ENCODE results near the gene PLEKHM1. TPM values are rescaled to one million over a fixed set of nuclear protein-coding genes. Genes with fewer than 3 reads are reported as not detected.
"Not testable (repeated sequence)": the region's sequence is repeated elsewhere in the genome, so short reads cannot be mapped to it uniquely, and the experiment has no call there.

Gene PLEKHM1
- total RNA-seq, 1 donor from 2014 or later = 16.4 TPM

GRCh38 chr17:45461524-45462327 lies 28.8 kb downstream of the PLEKHM1 start:
- not testable (repeated sequence) for DNase-seq

- not testable (repeated sequence) for DNase-seq
Observed at GRCh38 chr17:45460422-45460821, 30.1 kb downstream of the PLEKHM1 start.

- not testable (repeated sequence) for DNase-seq
Observed at GRCh38 chr17:45454341-45454740, 36.2 kb downstream of the PLEKHM1 start.

- not testable (repeated sequence) for DNase-seq
Observed at GRCh38 chr17:45453731-45454130, 36.8 kb downstream of the PLEKHM1 start.

DNA sequence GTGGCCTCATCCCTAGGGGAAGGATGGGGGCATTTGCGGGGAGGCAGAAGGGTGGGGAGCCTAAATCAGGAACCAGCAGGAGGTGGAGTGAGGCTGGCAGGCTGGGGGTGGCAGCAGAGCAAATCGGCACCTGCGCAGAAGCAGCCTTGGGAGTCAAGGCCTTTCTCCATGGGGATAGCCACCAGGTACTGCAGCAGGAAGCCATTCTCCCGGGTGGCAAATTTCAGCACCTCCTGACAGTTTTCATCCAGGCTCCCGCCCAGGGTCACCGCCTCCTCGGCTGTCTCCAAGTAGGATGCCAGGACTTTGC lies 37.3 kb downstream of the PLEKHM1 start:
- DNase-seq = not testable (repeated sequence)

- DNase-seq = not testable (repeated sequence)
Observed at GRCh38 chr17:45452329-45453224, 37.9 kb downstream of the PLEKHM1 start.

DNA sequence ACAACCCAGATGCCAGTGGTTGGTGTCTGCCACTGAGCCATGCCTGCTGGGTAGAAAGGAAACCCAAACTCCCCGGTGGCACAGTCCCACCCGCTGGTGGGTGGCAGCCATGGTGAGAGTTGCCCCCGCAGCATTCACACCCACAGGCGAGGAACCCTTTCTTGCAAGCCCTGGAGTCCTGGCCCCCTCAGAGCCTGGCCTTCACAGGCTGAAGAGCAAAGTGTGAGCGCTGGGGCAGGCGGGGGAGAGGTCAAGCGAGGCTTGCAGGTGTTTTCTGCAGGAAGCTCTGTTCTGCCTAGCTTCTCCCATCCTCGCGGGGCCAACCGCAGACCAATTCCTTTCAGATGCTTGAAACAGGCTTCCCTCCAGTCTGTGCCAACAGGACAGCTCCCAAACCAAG lies 38.9 kb downstream of the PLEKHM1 start:
- DNase-seq = not testable (repeated sequence)

DNA sequence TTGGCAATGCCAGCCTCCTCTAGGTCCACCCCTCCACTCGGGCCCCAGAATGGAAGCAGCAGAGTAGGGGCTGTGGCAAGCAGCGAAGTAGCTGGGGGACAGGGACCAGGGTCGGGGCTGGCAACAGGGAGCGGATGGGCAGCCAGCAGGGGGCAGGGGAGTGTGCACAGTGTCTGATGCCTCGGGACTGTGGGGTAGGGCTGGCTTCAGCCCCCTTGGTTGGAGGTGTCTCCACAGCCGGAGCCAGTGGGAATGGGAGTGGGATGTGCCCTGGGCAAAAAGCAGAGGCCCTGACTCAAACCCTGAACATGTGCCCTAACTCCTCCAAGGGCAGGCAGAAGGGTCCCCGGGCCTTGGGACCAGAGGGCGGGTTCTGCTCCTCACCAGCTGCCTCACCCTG lies 39.4 kb downstream of the PLEKHM1 start:
- DNase-seq = no peak

GRCh38 chr17:45449708-45450329 lies 40.7 kb downstream of the PLEKHM1 start:
- DNase-seq = not testable (repeated sequence)

- not testable (repeated sequence) for DNase-seq
Observed at GRCh38 chr17:45449260-45449659, 41.3 kb downstream of the PLEKHM1 start.

DNA sequence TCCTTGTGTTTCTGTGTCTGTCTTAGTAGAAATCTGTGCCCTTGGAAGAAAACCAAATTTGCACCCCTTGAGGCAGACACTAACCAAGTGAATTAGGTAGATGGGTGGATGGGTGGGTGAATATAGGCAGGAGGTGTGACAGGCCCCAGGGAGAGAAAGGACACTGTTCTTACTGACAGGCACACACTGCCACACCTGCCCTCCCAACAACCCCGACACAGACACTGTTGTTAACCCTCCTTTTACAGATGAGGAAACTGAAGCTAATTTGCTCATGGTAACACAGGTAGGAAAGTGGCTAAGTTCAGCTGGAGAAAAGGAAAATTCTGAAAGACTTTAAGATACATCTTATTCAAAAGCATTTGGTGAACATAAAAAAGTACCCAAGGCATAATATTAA lies 42.0 kb downstream of the PLEKHM1 start:
- DNase-seq = not testable (repeated sequence)

DNA sequence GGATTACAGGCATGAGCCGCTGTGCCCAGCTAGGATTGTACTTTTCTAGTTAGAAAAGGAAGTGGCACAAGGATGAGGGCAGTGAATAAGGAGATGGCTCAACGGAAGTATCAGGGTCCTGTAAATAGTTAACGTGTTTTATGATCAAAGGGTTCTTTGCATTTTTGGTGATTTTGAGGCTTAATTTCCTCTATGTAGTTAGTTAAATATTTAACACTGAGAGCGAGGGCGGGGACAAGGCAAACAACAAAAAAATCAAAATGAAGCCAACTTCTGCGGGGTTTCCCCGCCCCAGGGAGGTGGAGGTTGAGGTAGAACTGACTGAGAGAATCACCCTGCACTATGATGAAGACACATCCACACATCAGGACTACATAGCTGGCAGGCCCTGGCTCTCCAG lies 42.5 kb downstream of the PLEKHM1 start:
- DNase-seq = not testable (repeated sequence)

DNA sequence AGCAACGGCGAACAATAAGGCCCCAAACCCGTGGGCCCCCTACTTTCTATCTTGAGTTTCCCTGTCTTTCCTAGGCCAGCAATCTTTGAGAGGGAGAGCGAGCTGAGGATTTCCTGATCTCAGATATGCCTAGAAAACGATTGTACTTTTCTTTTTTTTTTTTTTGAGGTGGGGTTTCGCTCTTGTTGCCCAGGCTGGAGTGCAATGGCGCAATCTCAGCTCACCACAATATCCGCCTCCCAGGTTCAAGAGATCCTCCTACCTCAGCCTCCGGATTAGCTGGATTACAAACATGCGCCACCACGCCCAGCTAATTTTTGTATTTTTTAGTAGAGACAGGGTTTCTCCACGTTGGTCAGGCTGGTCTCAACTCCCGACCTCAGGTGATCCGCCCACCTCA lies 42.9 kb downstream of the PLEKHM1 start:
- DNase-seq = not testable (repeated sequence)

DNA sequence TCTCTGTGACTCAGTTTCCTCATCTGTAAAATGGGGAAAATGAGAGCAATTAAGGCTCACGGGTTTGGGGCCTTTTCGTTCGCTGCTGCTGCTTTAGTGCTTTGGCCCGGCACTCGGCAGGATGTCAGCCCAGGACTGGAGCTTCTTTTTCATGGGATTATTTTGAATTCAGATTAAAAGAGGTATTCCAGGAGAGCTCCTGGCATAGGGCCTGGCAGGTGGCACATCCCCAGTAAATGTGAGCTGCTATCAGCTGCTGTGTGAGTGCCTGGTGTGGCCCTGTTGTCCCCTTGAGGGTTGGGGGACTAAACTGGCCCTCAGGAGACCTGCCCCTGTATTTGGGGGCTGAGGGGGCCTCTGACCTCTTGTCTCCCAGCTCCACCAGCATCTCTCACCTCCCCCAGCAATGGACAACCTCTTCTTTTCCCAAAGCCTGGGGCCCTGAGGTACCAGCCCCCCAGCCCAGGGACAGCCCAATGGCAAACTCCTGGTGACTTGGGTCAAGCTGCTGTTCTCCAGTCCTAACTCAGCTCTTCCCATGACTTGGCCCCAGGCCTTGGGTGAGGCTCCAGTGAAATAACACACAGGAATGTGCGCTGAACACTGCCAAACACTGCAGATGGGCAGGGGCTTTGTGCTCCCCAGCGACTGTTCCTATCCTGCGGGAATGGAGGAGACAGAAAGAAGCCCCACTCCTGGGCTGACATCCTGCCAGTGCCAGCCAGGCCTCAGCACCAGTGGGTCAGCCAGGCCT lies 43.5 kb downstream of the PLEKHM1 start:
- not testable (repeated sequence) for DNase-seq

DNA sequence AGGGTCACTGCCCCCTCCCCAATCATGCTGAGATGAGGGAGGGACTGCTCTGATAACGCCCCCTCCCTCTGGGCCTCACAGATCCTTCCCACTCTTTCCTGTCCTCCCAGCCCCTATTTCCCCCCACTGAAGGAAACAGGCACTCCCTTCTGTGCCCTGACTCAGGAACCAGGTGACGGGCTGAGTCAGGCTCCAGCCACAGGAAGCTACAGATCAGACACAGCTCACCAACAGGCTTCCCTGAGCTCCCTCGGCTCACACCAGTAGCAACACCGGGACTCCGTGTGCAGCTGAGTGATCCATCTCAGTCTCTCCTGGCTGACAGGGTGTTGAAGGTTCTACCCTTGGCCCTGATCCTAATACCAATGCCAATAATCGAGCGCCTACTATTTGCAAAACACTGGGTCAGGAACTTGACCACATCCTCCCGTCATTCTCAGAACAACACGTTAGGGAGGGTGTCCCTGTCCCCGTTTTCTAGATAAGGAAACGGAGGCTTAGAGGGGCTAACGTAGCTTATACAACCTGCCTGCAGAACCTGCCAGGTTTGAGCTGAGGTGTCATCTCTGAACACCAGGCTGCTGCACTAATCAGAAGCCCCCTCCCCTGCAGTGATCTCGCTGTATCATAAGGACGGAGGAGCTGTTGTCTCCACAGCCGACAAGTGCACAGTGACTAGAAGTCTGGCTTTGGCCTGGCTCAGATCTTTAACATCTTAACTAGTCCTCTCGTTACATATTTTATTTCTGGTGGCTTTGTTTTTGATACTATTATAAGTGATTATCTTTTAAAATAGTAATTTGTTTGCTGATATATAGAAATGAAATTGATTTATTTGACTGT lies 44.4 kb downstream of the PLEKHM1 start:
- not testable (repeated sequence) for DNase-seq

DNA sequence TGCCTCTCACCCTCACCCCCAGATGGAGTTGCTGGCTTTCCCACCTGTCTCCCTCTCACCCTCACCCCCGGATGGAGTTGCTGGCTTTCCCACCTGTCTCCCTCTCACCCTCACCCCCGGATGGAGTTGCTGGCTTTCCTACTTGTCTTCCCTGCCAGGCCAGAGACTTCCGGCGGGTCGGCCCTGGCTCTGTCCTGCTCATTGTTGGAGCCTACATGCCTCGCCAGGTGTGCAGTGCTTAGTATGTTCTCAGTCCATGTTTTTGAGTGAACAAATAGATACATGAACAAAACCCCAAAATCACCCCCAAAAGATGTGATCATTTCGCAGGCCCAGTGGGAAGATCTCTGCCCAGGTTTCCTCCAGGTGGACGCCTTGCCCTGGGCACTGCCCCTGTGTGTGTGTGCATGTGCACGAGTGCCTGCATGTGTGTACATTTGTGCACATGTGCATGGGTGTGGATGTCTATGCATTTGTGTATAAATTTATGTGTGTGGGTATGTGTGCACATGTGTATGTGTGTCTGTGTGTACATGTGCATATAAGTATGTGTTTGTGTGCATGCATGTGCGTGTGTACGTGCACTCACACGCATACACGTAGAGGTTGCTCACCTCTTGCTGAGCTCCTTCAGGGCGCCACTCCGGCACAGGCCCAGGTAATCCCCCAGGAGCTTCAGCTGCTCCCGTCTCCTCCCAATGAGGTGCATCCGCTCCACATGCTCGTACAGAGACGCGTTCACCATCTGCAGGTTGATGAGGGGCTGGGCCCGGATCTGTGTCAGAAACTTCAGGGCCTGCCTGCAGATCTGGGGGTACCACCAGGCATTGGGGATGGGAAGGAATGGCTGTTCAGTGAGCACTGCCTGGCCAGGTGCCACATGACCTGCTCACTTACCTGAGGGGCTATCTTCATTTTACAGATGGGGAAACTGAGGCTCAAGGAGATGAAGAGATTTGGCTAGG lies 45.4 kb downstream of the PLEKHM1 start:
- not testable (repeated sequence) for DNase-seq

DNA sequence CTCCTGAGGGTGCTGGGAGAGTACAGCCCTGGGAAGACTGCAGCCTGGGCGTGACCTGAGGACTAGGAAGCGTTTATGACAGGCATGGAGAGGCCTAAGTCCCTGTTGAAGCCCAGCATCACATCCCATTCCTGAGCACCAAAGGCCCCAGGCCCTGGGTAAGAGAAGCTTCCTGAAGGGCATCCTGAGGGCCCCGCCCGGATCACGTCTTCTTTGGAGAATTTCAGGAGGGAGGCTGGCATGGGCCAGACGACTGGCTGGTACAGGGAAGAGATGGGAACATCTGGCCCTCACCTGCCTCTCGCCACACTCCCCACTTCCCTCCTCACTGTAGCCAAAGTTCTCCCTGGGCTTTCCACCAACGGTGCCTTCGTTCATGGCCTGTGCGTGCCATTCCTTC lies 46.2 kb downstream of the PLEKHM1 start:
- DNase-seq = not testable (repeated sequence)

GRCh38 chr17:45443371-45444260 lies 46.9 kb downstream of the PLEKHM1 start:
- not testable (repeated sequence) for DNase-seq
